Liver (tissue), 9 donors: ENCODE measurements around the gene LRRN2. TPM values are rescaled to one million over a fixed set of nuclear protein-coding genes. Genes with fewer than 3 reads are reported as not detected.
"Not testable (repeated sequence)": the region's sequence is repeated elsewhere in the genome, so short reads cannot be mapped to it uniquely, and the experiment has no call there.

Experiments
- DNase-seq: peaks from one replicate; pipeline ENCODE4 v3.0.0-alpha.2; 2017; ENCODE audit warnings: low spot score
- H3K27ac ChIP-seq, 2 donors: one replicate each; pipeline ENCODE4 v1.7.0; 2013; ENCODE audit warnings: inconsistent platforms in 2 of 2, low read length in 2 of 2, control low read depth in 1 of 2, low read depth in 1 of 2, mild to moderate bottlenecking in 1 of 2
- H3K27me3 ChIP-seq, 4 donors: one replicate each; pipeline versions ENCODE4 v1.6.1 to v1.7.0; 2013; ENCODE audit warnings: low read length in 3 of 4, inconsistent platforms in 1 of 4, mild to moderate bottlenecking in 1 of 4, moderate library complexity in 1 of 4; ENCODE audit not compliant: control insufficient read depth in 4 of 4, insufficient read depth in 4 of 4
- H3K36me3 ChIP-seq, 4 donors: one replicate each; pipeline versions ENCODE4 v1.6.1 to v1.7.0; 2013; ENCODE audit warnings: low read length in 3 of 4, mild to moderate bottlenecking in 3 of 4, low read depth in 1 of 4, moderate library complexity in 1 of 4; ENCODE audit not compliant: control insufficient read depth in 4 of 4, insufficient read depth in 3 of 4
- H3K4me1 ChIP-seq, 4 donors: one replicate each; pipeline versions ENCODE4 v1.6.1 to v1.7.0; 2013; ENCODE audit warnings: low read length in 3 of 4, mild to moderate bottlenecking in 3 of 4, moderate library complexity in 1 of 4; ENCODE audit not compliant: control insufficient read depth in 4 of 4, insufficient read depth in 4 of 4
- H3K4me3 ChIP-seq, 3 donors: one replicate each; pipeline versions ENCODE4 v1.6.1 to v1.7.0; 2013; ENCODE audit warnings: low read length in 3 of 3, control low read depth in 1 of 3, low read depth in 1 of 3, mild to moderate bottlenecking in 1 of 3
- H3K9ac ChIP-seq, 2 donors: one replicate each; pipeline ENCODE4 v1.7.0; 2013; ENCODE audit warnings: low read length in 2 of 2, mild to moderate bottlenecking in 2 of 2, moderate library complexity in 2 of 2, control low read depth in 1 of 2, low read depth in 1 of 2
- H3K9me3 ChIP-seq, 4 donors: one replicate each; pipeline versions ENCODE4 v1.6.1 to v1.7.0; 2013; ENCODE audit warnings: low read length in 3 of 4; ENCODE audit not compliant: control insufficient read depth in 4 of 4
- EGR1 ChIP-seq, 2 donors: IDR thresholded peaks; 2 replicates each; pipeline ENCODE4 v1.6.1; 2016 to 2018; ENCODE audit warnings: antibody characterized with exemption in 2 of 2, low read depth in 2 of 2
- FOXA1 ChIP-seq: IDR thresholded peaks from 2 replicates; pipeline ENCODE4 v1.6.1; 2016; ENCODE audit warnings: antibody characterized with exemption
- FOXA2 ChIP-seq: IDR thresholded peaks from 2 replicates; pipeline ENCODE4 v1.6.1; 2016; ENCODE audit warnings: antibody characterized with exemption
- GABPA ChIP-seq, 2 donors: IDR thresholded peaks in 1 of 2; conservative IDR thresholded peaks in 1 of 2; 2 replicates each; pipeline ENCODE4 v1.6.1; 2016; ENCODE audit warnings: antibody characterized with exemption in 2 of 2, mild to moderate bottlenecking in 1 of 2, moderate library complexity in 1 of 2
- HNF4A ChIP-seq, 2 donors: conservative IDR thresholded peaks; 2 replicates each; pipeline ENCODE4 v1.6.1; 2016; ENCODE audit warnings: antibody characterized with exemption in 2 of 2, mild to moderate bottlenecking in 2 of 2
- HNF4G ChIP-seq: IDR thresholded peaks from 2 replicates; pipeline ENCODE4 v1.6.1; 2016; ENCODE audit warnings: antibody characterized with exemption
- JUND ChIP-seq, 2 donors: IDR thresholded peaks; 2 replicates each; pipeline ENCODE4 v1.6.1; 2016; ENCODE audit warnings: antibody characterized with exemption in 2 of 2
- NR2F2 ChIP-seq: IDR thresholded peaks from 2 replicates; pipeline ENCODE4 v1.6.1; 2016; ENCODE audit warnings: antibody characterized with exemption
- RAD21 ChIP-seq, 2 donors: IDR thresholded peaks; 2 replicates each; pipeline ENCODE4 v1.6.1; 2016; ENCODE audit warnings: antibody characterized with exemption in 2 of 2, mild to moderate bottlenecking in 2 of 2
- RXRA ChIP-seq, 2 donors: IDR thresholded peaks; 2 replicates each; pipeline ENCODE4 v1.6.1; 2017 to 2018; ENCODE audit warnings: antibody characterized with exemption in 2 of 2, mild to moderate bottlenecking in 1 of 2
- SP1 ChIP-seq: IDR thresholded peaks from 2 replicates; pipeline ENCODE4 v1.6.1; 2018; ENCODE audit warnings: antibody characterized with exemption, mild to moderate bottlenecking
- TAF1 ChIP-seq: conservative IDR thresholded peaks from 2 replicates; pipeline ENCODE4 v1.6.1; 2016; ENCODE audit warnings: antibody characterized with exemption, mild to moderate bottlenecking
- YY1 ChIP-seq: IDR thresholded peaks from 2 replicates; pipeline ENCODE4 v1.6.1; 2016; ENCODE audit warnings: antibody characterized with exemption, mild to moderate bottlenecking
- WGBS: extraction: QIAGEN DNeasy Blood & Tissue Kit; methylation state at CpG from one replicate; pipeline ENCODE4 v1.1.7; 2013; 5-methylcytosine and 5-hydroxymethylcytosine counted together
- polyA plus RNA-seq, 2 donors: library from polyadenylated mRNA; stranded (reverse) in 1 of 2; unstranded in 1 of 2; fragments of 200-250 nt in 1 of 2; fragments of >200 nt in 1 of 2; fragmentation: Nextera tagmentation in 1 of 2; extraction: Ambion mirVana in 1 of 2; gene quantifications; one replicate each; pipeline versions ENCODE4 v1.2.1 to v1.2.3, GENCODE V29; 2013 to 2015
- total RNA-seq, 2 donors: library from RNA; depleted of rRNA; stranded (reverse); fragments of >200 nt; gene quantifications; one replicate each; pipeline ENCODE4 v1.2.3, GENCODE V29; 2014
- TF ChIP-seq, protein P1 (sequence below): fragments of 150-350 bp; IDR thresholded peaks from 2 replicates; pipeline ENCODE4 v1.5.1; 2017; ENCODE audit warnings: improper control_type of control experiment, low read depth, low read length; ENCODE audit not compliant: missing input control
- TF ChIP-seq, protein P2 (sequence below): IDR thresholded peaks from 2 replicates; pipeline ENCODE4 v1.6.1; 2016; ENCODE audit warnings: antibody characterized with exemption
- TF ChIP-seq, protein P3 (sequence below): IDR thresholded peaks from 2 replicates; pipeline ENCODE4 v1.6.1; 2016; ENCODE audit warnings: antibody characterized with exemption, mild to moderate bottlenecking
- TF ChIP-seq, protein P4 (sequence below): IDR thresholded peaks from 2 replicates; pipeline ENCODE4 v1.6.1; 2016; ENCODE audit warnings: antibody characterized with exemption
- TF ChIP-seq, protein P5 (sequence below): IDR thresholded peaks from 2 replicates; pipeline ENCODE4 v1.6.1; 2016; ENCODE audit warnings: antibody characterized with exemption
- donor health status: healthy.
- donor health status: healthy.
- donor health status: healthy.
- donor health status: healthy.
- donor health status: healthy.

The LRRN2 gene
- total and polyA plus RNA-seq, 4 donors, result 0.13 to 2.8 (median 0.28) TPM

DNA sequence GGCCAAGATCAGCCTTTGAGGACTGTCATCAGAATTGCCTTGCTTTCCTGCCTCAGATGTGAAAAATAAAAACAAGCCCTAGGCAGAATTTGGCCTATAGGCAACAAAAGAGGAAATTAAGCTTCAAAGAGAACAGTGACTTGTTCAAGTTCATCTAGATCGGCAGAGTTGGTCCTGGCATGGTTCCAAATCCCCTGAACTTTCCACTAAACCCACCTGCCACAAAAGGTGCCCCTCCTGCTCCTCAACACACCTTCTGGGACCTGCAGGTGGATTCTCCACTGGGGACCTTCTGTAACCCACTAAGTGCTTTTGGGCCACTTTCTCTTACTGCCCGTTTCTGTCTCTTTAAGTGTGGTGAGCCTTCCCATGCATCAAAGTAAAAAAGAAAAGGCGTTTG lies 42.5 kb upstream of the LRRN2 start:
- Histone ChIP-seq H3K36me3 (no peaks in the 10 kb centered on the region), H3K9me3 (no peaks in the 10 kb centered on the region), H3K9ac (no peak overlapping the region), H3K27ac (no peak overlapping the region), H3K4me1 (no peaks in the 10 kb centered on the region), H3K27me3 (no peaks in the 10 kb centered on the region), H3K4me3 (no peak overlapping the region)
- 65% methylated on average over 3 of the region's 3 CpGs for WGBS
- TF ChIP-seq, protein P1, sequence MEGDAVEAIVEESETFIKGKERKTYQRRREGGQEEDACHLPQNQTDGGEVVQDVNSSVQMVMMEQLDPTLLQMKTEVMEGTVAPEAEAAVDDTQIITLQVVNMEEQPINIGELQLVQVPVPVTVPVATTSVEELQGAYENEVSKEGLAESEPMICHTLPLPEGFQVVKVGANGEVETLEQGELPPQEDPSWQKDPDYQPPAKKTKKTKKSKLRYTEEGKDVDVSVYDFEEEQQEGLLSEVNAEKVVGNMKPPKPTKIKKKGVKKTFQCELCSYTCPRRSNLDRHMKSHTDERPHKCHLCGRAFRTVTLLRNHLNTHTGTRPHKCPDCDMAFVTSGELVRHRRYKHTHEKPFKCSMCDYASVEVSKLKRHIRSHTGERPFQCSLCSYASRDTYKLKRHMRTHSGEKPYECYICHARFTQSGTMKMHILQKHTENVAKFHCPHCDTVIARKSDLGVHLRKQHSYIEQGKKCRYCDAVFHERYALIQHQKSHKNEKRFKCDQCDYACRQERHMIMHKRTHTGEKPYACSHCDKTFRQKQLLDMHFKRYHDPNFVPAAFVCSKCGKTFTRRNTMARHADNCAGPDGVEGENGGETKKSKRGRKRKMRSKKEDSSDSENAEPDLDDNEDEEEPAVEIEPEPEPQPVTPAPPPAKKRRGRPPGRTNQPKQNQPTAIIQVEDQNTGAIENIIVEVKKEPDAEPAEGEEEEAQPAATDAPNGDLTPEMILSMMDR, result no peak
- TF ChIP-seq, protein P2, sequence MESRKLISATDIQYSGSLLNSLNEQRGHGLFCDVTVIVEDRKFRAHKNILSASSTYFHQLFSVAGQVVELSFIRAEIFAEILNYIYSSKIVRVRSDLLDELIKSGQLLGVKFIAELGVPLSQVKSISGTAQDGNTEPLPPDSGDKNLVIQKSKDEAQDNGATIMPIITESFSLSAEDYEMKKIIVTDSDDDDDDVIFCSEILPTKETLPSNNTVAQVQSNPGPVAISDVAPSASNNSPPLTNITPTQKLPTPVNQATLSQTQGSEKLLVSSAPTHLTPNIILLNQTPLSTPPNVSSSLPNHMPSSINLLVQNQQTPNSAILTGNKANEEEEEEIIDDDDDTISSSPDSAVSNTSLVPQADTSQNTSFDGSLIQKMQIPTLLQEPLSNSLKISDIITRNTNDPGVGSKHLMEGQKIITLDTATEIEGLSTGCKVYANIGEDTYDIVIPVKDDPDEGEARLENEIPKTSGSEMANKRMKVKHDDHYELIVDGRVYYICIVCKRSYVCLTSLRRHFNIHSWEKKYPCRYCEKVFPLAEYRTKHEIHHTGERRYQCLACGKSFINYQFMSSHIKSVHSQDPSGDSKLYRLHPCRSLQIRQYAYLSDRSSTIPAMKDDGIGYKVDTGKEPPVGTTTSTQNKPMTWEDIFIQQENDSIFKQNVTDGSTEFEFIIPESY, result no peak
- TF ChIP-seq TAF1 (no peak), HNF4G (no peak), SP1 (no peak), HNF4A (conservative IDR thresholded peaks at IDR 0.05) (no peak), RAD21 (IDR thresholded peaks at IDR 0.05) (no peak), NR2F2 (no peak), GABPA (IDR thresholded peaks at IDR 0.05 in 1 of 2, conservative IDR thresholded peaks at IDR 0.05 in 1 of 2) (no peak), YY1 (no peak), JUND (IDR thresholded peaks at IDR 0.05) (no peak), EGR1 (IDR thresholded peaks at IDR 0.05; ENCODE audit: low read depth in 2 of 2) (no peak), FOXA1 (no peak), FOXA2 (no peak), RXRA (IDR thresholded peaks at IDR 0.05) (no peak)
- TF ChIP-seq, protein P3, sequence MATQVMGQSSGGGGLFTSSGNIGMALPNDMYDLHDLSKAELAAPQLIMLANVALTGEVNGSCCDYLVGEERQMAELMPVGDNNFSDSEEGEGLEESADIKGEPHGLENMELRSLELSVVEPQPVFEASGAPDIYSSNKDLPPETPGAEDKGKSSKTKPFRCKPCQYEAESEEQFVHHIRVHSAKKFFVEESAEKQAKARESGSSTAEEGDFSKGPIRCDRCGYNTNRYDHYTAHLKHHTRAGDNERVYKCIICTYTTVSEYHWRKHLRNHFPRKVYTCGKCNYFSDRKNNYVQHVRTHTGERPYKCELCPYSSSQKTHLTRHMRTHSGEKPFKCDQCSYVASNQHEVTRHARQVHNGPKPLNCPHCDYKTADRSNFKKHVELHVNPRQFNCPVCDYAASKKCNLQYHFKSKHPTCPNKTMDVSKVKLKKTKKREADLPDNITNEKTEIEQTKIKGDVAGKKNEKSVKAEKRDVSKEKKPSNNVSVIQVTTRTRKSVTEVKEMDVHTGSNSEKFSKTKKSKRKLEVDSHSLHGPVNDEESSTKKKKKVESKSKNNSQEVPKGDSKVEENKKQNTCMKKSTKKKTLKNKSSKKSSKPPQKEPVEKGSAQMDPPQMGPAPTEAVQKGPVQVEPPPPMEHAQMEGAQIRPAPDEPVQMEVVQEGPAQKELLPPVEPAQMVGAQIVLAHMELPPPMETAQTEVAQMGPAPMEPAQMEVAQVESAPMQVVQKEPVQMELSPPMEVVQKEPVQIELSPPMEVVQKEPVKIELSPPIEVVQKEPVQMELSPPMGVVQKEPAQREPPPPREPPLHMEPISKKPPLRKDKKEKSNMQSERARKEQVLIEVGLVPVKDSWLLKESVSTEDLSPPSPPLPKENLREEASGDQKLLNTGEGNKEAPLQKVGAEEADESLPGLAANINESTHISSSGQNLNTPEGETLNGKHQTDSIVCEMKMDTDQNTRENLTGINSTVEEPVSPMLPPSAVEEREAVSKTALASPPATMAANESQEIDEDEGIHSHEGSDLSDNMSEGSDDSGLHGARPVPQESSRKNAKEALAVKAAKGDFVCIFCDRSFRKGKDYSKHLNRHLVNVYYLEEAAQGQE, result no peak
- TF ChIP-seq, protein P4, sequence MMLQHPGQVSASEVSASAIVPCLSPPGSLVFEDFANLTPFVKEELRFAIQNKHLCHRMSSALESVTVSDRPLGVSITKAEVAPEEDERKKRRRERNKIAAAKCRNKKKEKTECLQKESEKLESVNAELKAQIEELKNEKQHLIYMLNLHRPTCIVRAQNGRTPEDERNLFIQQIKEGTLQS, result no peak
- TF ChIP-seq, protein P5, sequence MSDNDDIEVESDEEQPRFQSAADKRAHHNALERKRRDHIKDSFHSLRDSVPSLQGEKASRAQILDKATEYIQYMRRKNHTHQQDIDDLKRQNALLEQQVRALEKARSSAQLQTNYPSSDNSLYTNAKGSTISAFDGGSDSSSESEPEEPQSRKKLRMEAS, result no peak
- no peak for DNase-seq

DNA sequence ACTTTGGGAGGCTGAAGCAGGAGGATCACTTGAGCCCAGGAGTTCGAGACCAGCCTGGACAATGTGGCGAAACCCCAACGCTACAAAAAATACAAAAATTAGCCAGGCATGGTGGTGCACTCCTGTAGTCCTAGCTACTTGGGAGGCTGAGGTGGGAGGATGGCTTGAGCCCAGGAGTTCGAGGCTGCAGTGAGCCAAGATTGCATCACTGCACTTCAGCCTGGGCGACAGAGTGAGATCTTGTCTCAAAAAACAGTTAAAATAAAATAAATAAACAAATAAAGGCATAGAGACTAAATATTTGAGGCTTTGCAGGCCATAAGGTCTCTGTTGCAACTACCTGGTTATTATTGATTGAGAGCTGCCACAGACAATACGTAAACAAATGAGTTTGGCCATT lies 41.9 kb upstream of the LRRN2 start:
- DNase-seq, H3K9ac ChIP-seq, H3K9me3 ChIP-seq, H3K4me3 ChIP-seq, H3K27ac ChIP-seq, H3K4me1 ChIP-seq, H3K36me3 ChIP-seq, H3K27me3 ChIP-seq: not testable (repeated sequence)
- WGBS, result 69% methylated on average over 6 of the region's 6 CpGs
